T-cell (primary cell): ENCODE data around the gene DDX25. TPM values are rescaled to one million over a fixed set of nuclear protein-coding genes. Genes with fewer than 3 reads are reported as not detected.

Experiments used
- ATAC-seq, 4 experiments: fragments of 200-7000 bp in 3 of 4; fragments of 150-1000 bp in 1 of 4; cut with Tn5 transposase; replicated peaks in 1 of 4; 1 replicate in 3 of 4; 2 replicates in 1 of 4; pipeline ENCODE4 v1.10.0; 2021; ENCODE audit warnings: moderate library complexity in 3 of 4, mild to moderate bottlenecking in 2 of 4, moderate number of reproducible peaks in 1 of 4
- CTCF ChIA-PET, 2 donors: fragments of 300-600 bp; sonication (Branson Sonifier 250); formaldehyde crosslinking; loops; one replicate each; lab custom pipeline; 2022; ENCODE audit warnings: antibody characterized with exemption in 2 of 2; lab: Charles Lee
- POLR2A ChIA-PET, 2 donors: fragments of 300-600 bp; sonication (Branson Sonifier 250); formaldehyde crosslinking; loops; one replicate each; lab custom pipeline; 2022; ENCODE audit warnings: antibody characterized with exemption in 2 of 2; lab: Charles Lee
- DNase-seq, 35 experiments: peaks; one replicate each; pipeline versions ENCODE4 v3.0.0 to v3.0.0-alpha.2; 2013 to 2023
- H3K27ac ChIP-seq: one replicate; pipeline ENCODE4 v1.5.1; 2013; ENCODE audit warnings: low read length
- H3K27me3 ChIP-seq, 2 experiments: replicated peaks in 1 of 2; 1 replicate in 1 of 2; 2 replicates in 1 of 2; pipeline versions ENCODE4 v1.6.1 to v1.7.0; 2013; ENCODE audit warnings: low read length in 1 of 2, mixed read lengths in 1 of 2; ENCODE audit not compliant: control insufficient read depth in 2 of 2, insufficient read depth in 2 of 2; ENCODE audit errors: extremely low read depth in 1 of 2
- H3K36me3 ChIP-seq, 2 donors: 1 replicate in 1 of 2; 2 replicates in 1 of 2; pipeline versions ENCODE4 v1.6.1 to v1.7.0; 2013; ENCODE audit warnings: low read length in 1 of 2; ENCODE audit not compliant: control insufficient read depth in 2 of 2, insufficient read depth in 1 of 2; ENCODE audit errors: extremely low read depth in 1 of 2
- H3K4me1 ChIP-seq, 2 experiments: 1 replicate in 1 of 2; 2 replicates in 1 of 2; pipeline versions ENCODE4 v1.6.1 to v1.7.0; 2013; ENCODE audit warnings: low read length in 2 of 2, mixed read lengths in 1 of 2; ENCODE audit not compliant: insufficient read depth in 2 of 2, control insufficient read depth in 1 of 2; ENCODE audit errors: extremely low read depth in 1 of 2
- H3K4me3 ChIP-seq, 2 donors: 1 replicate in 1 of 2; 2 replicates in 1 of 2; pipeline versions ENCODE4 v1.5.1 to v1.7.0; 2013; ENCODE audit warnings: mild to moderate bottlenecking in 2 of 2, low read length in 1 of 2, moderate library complexity in 1 of 2; ENCODE audit not compliant: control insufficient read depth in 1 of 2; ENCODE audit errors: extremely low read depth in 1 of 2
- H3K9me3 ChIP-seq: 2 replicates; pipeline ENCODE4 v1.7.0; 2013
- H3K27ac Mint-ChIP-seq, 2 donors: one replicate each; pipeline ENCODE4 v1.8.0; 2020 to 2021; ENCODE audit warnings: mild to moderate bottlenecking in 2 of 2, mixed read lengths in 2 of 2
- H3K27me3 Mint-ChIP-seq, 2 donors: one replicate each; pipeline ENCODE4 v1.8.0; 2021 to 2022; ENCODE audit warnings: mixed read lengths in 2 of 2
- H3K36me3 Mint-ChIP-seq: one replicate; pipeline ENCODE4 v1.8.0; 2021; ENCODE audit warnings: mixed read lengths
- H3K4me1 Mint-ChIP-seq, 3 donors: one replicate each; pipeline ENCODE4 v1.8.0; 2020 to 2022; ENCODE audit warnings: mixed read lengths in 3 of 3, mild to moderate bottlenecking in 1 of 3
- H3K4me3 Mint-ChIP-seq, 3 donors: one replicate each; pipeline ENCODE4 v1.8.0; 2020 to 2022; ENCODE audit warnings: mild to moderate bottlenecking in 3 of 3, mixed read lengths in 3 of 3, moderate library complexity in 3 of 3
- H3K9me3 Mint-ChIP-seq, 3 donors: one replicate each; pipeline ENCODE4 v1.8.0; 2020 to 2022; ENCODE audit warnings: mixed read lengths in 3 of 3
- WGBS: methylation state at CpG from one replicate; pipeline ENCODE4 v1.1.5; 2013; ENCODE audit warnings: missing lambda C conversion rate; ENCODE audit not compliant: insufficient coverage; 5-methylcytosine and 5-hydroxymethylcytosine counted together
- total RNA-seq, 35 experiments: library from RNA in 6 of 35; stranded (reverse) in 6 of 35; fragments of 120-200 nt in 1 of 35; gene quantifications; one replicate each; pipeline versions ENCODE4 v1.2.1 to v1.2.4 and lab custom pipeline; 2013 to 2026

DDX25 gene
- total RNA-seq, 5 donors from 2014 or later (not counting 1 experiment from before 2014, with no cell fraction given) = 0.16 to 0.26 (median 0.16) TPM; not detected in 2

DNA sequence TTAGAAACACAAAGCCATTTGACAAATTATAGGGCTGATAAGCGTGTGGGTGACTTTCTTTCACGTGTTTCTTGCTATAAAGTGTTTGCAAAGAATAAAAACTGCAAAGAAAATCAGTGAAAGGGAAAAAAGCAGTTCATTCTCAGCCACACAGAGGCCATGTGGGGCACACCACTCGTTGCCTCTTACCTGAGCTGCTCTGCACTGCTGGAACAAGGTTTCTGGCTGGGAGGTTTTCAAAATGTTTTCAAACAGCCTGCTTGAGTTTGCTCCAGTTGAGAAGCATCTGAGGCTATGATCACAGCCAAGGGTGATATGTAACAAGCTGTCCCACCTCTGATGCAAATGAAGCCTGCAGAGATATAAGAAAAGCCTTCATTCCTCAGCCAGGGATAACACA lies 26.8 kb downstream of the DDX25 start:
- DNase-seq (no peak), ATAC-seq (no peak)
- Mint-ChIP-seq H3K27me3 (peaks cover 13 to 27% of the 10 kb centered on the region in 2 donors), H3K9me3 (no peaks in the 10 kb centered on the region), H3K27ac (no peak overlapping the region), H3K4me1 (peaks cover 0 to 2% (median 0%) of the 10 kb centered on the region in 3 donors), H3K36me3 (no peaks in the 10 kb centered on the region), H3K4me3 (no peak overlapping the region)
- Histone ChIP-seq H3K9me3 (no peaks in the 10 kb centered on the region), H3K4me1 (no peaks in the 10 kb centered on the region), H3K4me3 (no peak overlapping the region), H3K36me3 (no peaks in the 10 kb centered on the region), H3K27me3 (peaks cover 0 to 22% of the 10 kb centered on the region in 2 experiments), H3K27ac (no peak overlapping the region)
- ChIA-PET POLR2A (no interaction called here), CTCF (no interaction called here)
- 75% methylated on average over 1 of the region's 3 CpGs for WGBS

DNA sequence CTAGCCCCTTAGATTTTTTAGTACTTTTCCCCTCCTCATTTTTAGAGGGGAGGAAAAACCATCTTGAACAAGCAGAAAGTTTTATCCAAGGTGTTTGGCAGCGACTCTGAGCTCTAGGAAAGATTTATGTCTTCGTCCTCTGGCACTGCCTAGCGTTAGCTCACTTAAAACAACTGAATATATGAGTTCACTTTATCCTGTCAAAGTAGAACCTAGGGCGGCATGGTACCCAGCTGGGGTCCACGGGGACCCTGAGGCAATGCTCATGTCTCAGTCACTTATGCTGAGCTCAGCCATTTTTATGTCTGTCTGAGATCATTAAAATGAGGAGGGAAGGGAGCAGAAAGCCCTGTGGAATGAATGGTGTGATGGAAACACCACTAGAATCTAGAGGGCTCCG lies 27.4 kb downstream of the DDX25 start:
- DNase-seq (no peak), ATAC-seq (no peak)
- CTCF ChIA-PET = interaction anchor here in 1 of 2 donors (1.0 kb wide), 1 partner anchor 11 kb away, joined by 3 read pairs; no protein-coding TSS in a partner anchor
- H3K27ac ChIP-seq = no peak overlapping the region
- peaks cover 11 to 27% of the 10 kb centered on the region in 2 donors for H3K27me3 Mint-ChIP-seq
- no peaks in the 10 kb centered on the region for H3K36me3 ChIP-seq
- no peaks in the 10 kb centered on the region for H3K4me1 ChIP-seq
- H3K9me3 Mint-ChIP-seq = no peaks in the 10 kb centered on the region
- no peak overlapping the region for H3K4me3 Mint-ChIP-seq
- H3K4me3 ChIP-seq = no peak overlapping the region
- no peaks in the 10 kb centered on the region for H3K36me3 Mint-ChIP-seq
- POLR2A ChIA-PET = no interaction called here
- peaks cover 0 to 2% (median 0%) of the 10 kb centered on the region in 3 donors for H3K4me1 Mint-ChIP-seq
- WGBS = 64% methylated on average over 3 of the region's 6 CpGs
- H3K9me3 ChIP-seq = no peaks in the 10 kb centered on the region
- no peak overlapping the region for H3K27ac Mint-ChIP-seq
- peaks cover 0 to 20% of the 10 kb centered on the region in 2 experiments for H3K27me3 ChIP-seq

DNA sequence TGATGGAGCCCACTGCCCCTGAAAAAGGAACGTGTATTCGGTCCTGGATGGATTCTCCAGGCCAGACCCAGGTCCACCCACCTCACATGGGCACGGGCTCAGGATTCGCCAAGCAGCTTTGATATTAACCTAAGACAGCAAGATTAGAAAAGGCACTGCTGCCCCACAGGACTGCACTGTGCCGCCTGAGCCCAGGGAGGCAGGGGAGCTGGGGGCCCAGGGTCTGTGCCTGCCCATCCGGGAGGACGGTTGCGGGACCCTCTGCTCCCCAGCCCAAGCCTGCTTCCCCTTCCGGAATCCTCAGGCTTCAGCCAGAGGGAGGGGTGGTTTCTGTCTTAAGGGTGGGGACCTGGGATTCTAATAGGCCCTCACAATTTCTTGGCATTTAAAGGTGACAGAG lies 28.0 kb downstream of the DDX25 start:
- H3K4me3 ChIP-seq = no peak overlapping the region
- POLR2A ChIA-PET = no interaction called here
- DNase-seq (no peak), ATAC-seq (no peak)
- Mint-ChIP-seq H3K4me3 (no peak overlapping the region), H3K27me3 (peaks cover 9 to 20% of the 10 kb centered on the region in 2 donors), H3K9me3 (no peaks in the 10 kb centered on the region), H3K4me1 (peaks cover 0 to 2% (median 0%) of the 10 kb centered on the region in 3 donors), H3K27ac (no peak overlapping the region), H3K36me3 (no peaks in the 10 kb centered on the region)
- peaks cover 0 to 18% of the 10 kb centered on the region in 2 experiments for H3K27me3 ChIP-seq
- H3K36me3 ChIP-seq = no peaks in the 10 kb centered on the region
- CTCF ChIA-PET = interaction anchor here in 1 of 2 donors (1.0 kb wide), 1 partner anchor 10 kb away, joined by 3 read pairs; no protein-coding TSS in a partner anchor
- 78% methylated on average over 3 of the region's 9 CpGs for WGBS
- no peaks in the 10 kb centered on the region for H3K4me1 ChIP-seq
- H3K27ac ChIP-seq = no peak overlapping the region
- H3K9me3 ChIP-seq = no peaks in the 10 kb centered on the region

DNA sequence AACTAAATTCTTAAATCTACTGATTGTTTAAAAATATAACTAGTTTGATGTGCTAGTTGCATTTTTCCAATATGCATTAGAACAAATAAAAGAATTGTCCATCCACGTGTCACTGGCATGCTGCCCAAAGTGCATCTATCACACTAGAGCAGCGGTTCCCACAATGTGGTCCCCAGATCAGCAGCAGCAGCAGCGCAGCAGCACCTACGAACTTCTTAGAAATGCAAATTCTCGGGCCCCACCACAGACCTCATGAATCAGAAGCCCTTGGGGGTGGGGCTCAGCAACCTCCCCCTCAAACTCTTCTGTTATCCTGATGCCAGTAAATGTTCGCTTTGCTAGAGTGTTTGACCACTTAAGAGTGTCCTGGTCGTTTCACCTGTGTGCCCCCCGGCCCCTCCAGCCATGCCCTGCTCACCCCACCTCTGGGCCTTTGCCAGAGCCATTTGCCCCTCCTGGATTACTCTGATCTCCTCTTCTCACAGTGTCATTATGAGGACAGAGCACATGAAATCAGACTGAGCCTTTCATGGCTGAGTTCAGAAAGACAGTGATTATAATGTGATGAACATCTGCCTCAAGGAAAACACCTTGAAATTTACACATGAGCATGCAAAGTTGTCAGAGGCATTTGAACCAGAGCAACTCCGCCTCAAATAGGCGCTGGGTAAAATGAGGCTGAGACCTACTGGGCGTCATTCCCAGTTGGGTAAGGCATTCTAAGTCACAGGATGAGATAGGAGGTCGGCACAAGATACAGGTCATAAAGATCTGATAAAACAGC lies 28.9 kb downstream of the DDX25 start:
- Histone ChIP-seq H3K4me1 (peaks cover 0 to under 1% of the 10 kb centered on the region in 2 experiments), H3K36me3 (no peaks in the 10 kb centered on the region), H3K4me3 (no peak overlapping the region), H3K27me3 (peaks cover 0 to 18% of the 10 kb centered on the region in 2 experiments), H3K27ac (no peak overlapping the region), H3K9me3 (no peaks in the 10 kb centered on the region)
- ChIA-PET POLR2A (no interaction called here), CTCF (no interaction called here)
- H3K9me3 Mint-ChIP-seq = no peaks in the 10 kb centered on the region
- no peak overlapping the region for H3K4me3 Mint-ChIP-seq
- H3K4me1 Mint-ChIP-seq = peaks cover under 1 to 3% (median under 1%) of the 10 kb centered on the region in 3 donors
- WGBS = 36% methylated on average over 6 of the region's 12 CpGs
- peaks cover 9 to 20% of the 10 kb centered on the region in 2 donors for H3K27me3 Mint-ChIP-seq
- no peak overlapping the region for H3K27ac Mint-ChIP-seq
- no peaks in the 10 kb centered on the region for H3K36me3 Mint-ChIP-seq
- ATAC-seq = no peak
- DNase-seq = no peak

DNA sequence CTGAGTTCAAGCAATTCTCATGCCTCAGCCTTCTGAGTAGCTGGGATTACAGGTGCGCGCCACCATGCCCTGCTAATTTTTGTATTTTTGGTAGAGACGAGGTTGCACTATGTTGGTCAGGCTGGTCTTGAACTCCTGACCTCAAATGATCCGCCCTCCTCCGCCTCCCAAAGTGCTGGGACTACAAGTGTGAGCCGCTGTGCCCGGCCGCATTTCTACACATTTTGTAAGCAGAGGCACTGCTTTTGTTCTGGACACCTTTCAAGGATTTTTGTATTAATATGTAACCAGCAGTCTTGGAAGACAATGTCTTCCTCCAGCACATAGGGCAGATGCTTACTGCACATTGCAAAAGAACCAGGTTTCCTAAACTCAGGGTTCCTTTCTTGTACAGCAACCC lies 30.2 kb downstream of the DDX25 start:
- no peak overlapping the region for H3K27ac Mint-ChIP-seq
- H3K36me3 Mint-ChIP-seq = no peaks in the 10 kb centered on the region
- DNase-seq (no peak), ATAC-seq (no peak)
- WGBS = 97% methylated on average over 6 of the region's 8 CpGs
- H3K27me3 ChIP-seq = peaks cover 0 to 19% of the 10 kb centered on the region in 2 experiments
- peaks cover 0 to 4% of the 10 kb centered on the region in 2 experiments for H3K4me1 ChIP-seq
- peaks cover 9 to 15% of the 10 kb centered on the region in 2 donors for H3K27me3 Mint-ChIP-seq
- H3K4me3 Mint-ChIP-seq = no peak overlapping the region
- no peak overlapping the region for H3K4me3 ChIP-seq
- POLR2A ChIA-PET = no interaction called here
- H3K4me1 Mint-ChIP-seq = peaks cover 9 to 10% (median 9%) of the 10 kb centered on the region in 3 donors
- no peaks in the 10 kb centered on the region for H3K36me3 ChIP-seq
- H3K9me3 ChIP-seq = no peaks in the 10 kb centered on the region
- H3K9me3 Mint-ChIP-seq = no peaks in the 10 kb centered on the region
- no peak overlapping the region for H3K27ac ChIP-seq
- CTCF ChIA-PET = no interaction called here

DNA sequence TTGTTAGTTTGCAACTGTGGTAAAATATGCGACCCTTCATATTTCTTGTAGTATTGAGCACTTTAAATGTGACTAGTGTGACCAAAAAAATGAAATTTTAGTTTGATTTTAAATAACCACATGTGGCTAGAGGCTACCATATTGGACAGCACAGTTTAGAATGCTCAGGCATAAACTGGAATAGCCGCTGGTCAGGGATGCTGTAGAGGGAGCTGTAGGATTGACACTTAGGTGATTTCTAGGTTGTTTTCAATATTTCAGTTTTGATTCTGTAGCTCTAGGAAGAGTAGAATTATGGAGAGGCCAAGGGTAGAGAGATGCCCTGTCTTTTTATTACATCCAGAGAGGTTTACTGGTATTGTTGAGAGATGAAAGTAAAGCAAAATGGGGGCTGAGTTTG lies 30.7 kb downstream of the DDX25 start:
- H3K27me3 ChIP-seq = peaks cover 0 to 14% of the 10 kb centered on the region in 2 experiments
- Mint-ChIP-seq H3K27ac (no peak overlapping the region), H3K4me3 (no peak overlapping the region), H3K9me3 (no peaks in the 10 kb centered on the region), H3K4me1 (peaks cover 9 to 10% (median 9%) of the 10 kb centered on the region in 3 donors), H3K36me3 (no peaks in the 10 kb centered on the region), H3K27me3 (peaks cover 9% of the 10 kb centered on the region in 2 donors)
- no peaks in the 10 kb centered on the region for H3K36me3 ChIP-seq
- no peak overlapping the region for H3K27ac ChIP-seq
- ChIA-PET CTCF (no interaction called here), POLR2A (no interaction called here)
- H3K4me1 ChIP-seq = peaks cover 0 to 4% of the 10 kb centered on the region in 2 experiments
- WGBS = 100% methylated on average over 1 of the region's 2 CpGs
- ATAC-seq = no peak
- no peaks in the 10 kb centered on the region for H3K9me3 ChIP-seq
- no peak overlapping the region for H3K4me3 ChIP-seq
- DNase-seq = no peak
